GM18861 (cell line): ENCODE measurements around the gene RNASEH2B.

ENCODE experiments used
- ATAC-seq: cut with Tn5 transposase; IDR thresholded peaks from one replicate; pipeline ENCODE4 v1.9.1; 2021; ENCODE audit not compliant: unreplicated experiment

RNASEH2B gene

GRCh38 chr13:50907781-50908180, 1.8 kb upstream of the RNASEH2B start:
- no peak for ATAC-seq

GRCh38 chr13:50908371-50908770, 1.2 kb upstream of the RNASEH2B start:
- ATAC-seq: no peak

- ATAC-seq: no peak
These were observed 854 bp downstream of the RNASEH2B start for GRCh38 chr13:50910485-50910805.

- no peak for ATAC-seq
These were observed 1.6 kb downstream of the RNASEH2B start for GRCh38 chr13:50911081-50911631.

GRCh38 chr13:50911937-50912795, 2.6 kb downstream of the RNASEH2B start:
- ATAC-seq: peak; percentile 37

GRCh38 chr13:50912851-50913250, 3.3 kb downstream of the RNASEH2B start:
- no peak for ATAC-seq

GRCh38 chr13:50914176-50914700, 4.6 kb downstream of the RNASEH2B start:
- ATAC-seq: no peak

GRCh38 chr13:50914848-50915247, 5.3 kb downstream of the RNASEH2B start:
- peak; percentile 35 for ATAC-seq

GRCh38 chr13:50915565-50915964, 6.0 kb downstream of the RNASEH2B start:
- peak; percentile 28 for ATAC-seq

GRCh38 chr13:50916701-50917184, 7.2 kb downstream of the RNASEH2B start:
- no peak for ATAC-seq

GRCh38 chr13:50917572-50917971, 8.0 kb downstream of the RNASEH2B start:
- no peak for ATAC-seq

GRCh38 chr13:50918567-50918966, 9.0 kb downstream of the RNASEH2B start:
- no peak for ATAC-seq

- ATAC-seq: no peak
These were observed 9.7 kb downstream of the RNASEH2B start for GRCh38 chr13:50919277-50919676.

- no peak for ATAC-seq
These were observed 12.1 kb downstream of the RNASEH2B start for GRCh38 chr13:50921706-50922105.

- ATAC-seq: no peak
These were observed 13.7 kb downstream of the RNASEH2B start for GRCh38 chr13:50923272-50923671.

- ATAC-seq: no peak
These were observed 14.4 kb downstream of the RNASEH2B start for GRCh38 chr13:50924025-50924424.

GRCh38 chr13:50927701-50928100, 18.1 kb downstream of the RNASEH2B start:
- no peak for ATAC-seq

GRCh38 chr13:50928102-50928501, 18.5 kb downstream of the RNASEH2B start:
- ATAC-seq: no peak

GRCh38 chr13:50928659-50929462, 19.3 kb downstream of the RNASEH2B start:
- no peak for ATAC-seq

GRCh38 chr13:50932091-50932490, 22.5 kb downstream of the RNASEH2B start:
- ATAC-seq: no peak

GRCh38 chr13:50934735-50935435, 25.3 kb downstream of the RNASEH2B start:
- no peak for ATAC-seq
